Esophagus squamous epithelium (tissue), 5 donors: ENCODE measurements around the gene FAM174B. TPM values are rescaled to one million over a fixed set of nuclear protein-coding genes. Genes with fewer than 3 reads are reported as not detected.
A peak's percentile ranks its signal among the peaks of the same experiment; 100 is the strongest.

ENCODE experiments used
- DNase-seq: peaks from one replicate; lab custom pipeline; 2025; lab: John Stamatoyannopoulos, UW
- H3K27ac ChIP-seq, 4 donors: fragments of 200-600 bp; sonication (generic); one replicate each; pipeline ENCODE4 v1.5.1; 2016 to 2019; ENCODE audit warnings: mild to moderate bottlenecking in 1 of 4
- H3K27me3 ChIP-seq, 4 donors: fragments of 200-600 bp; sonication (generic); 1 replicate in 3 of 4; 2 replicates in 1 of 4; pipeline versions ENCODE4 v1.5.1 to v1.6.0; 2017 to 2021; ENCODE audit warnings: antibody characterized with exemption in 1 of 4
- H3K36me3 ChIP-seq, 3 donors: fragments of 200-600 bp; sonication (generic); one replicate each; pipeline ENCODE4 v1.5.1; 2016 to 2019
- H3K4me1 ChIP-seq, 3 donors: fragments of 200-600 bp; sonication (generic); one replicate each; pipeline ENCODE4 v1.5.1; 2017 to 2019
- H3K4me3 ChIP-seq, 4 donors: fragments of 200-600 bp; sonication (generic); 1 replicate in 3 of 4; 2 replicates in 1 of 4; pipeline ENCODE4 v1.5.1; 2016 to 2019; ENCODE audit warnings: mild to moderate bottlenecking in 2 of 4, moderate library complexity in 1 of 4
- H3K9me3 ChIP-seq, 3 donors: fragments of 200-600 bp; sonication (generic); one replicate each; pipeline ENCODE4 v1.5.1; 2016 to 2019
- POLR2A ChIP-seq, 4 donors: fragments of 450-650 bp; IDR thresholded peaks; one replicate each; pipeline ENCODE4 v1.6.1; 2017; ENCODE audit warnings: antibody characterized with exemption in 4 of 4, mild to moderate bottlenecking in 4 of 4, moderate library complexity in 3 of 4
- WGBS, 2 donors: methylation state at CpG; one replicate each; pipeline ENCODE4 v1.1.5; 2018; 5-methylcytosine and 5-hydroxymethylcytosine counted together
- intact Hi-C: fragments of 100-400 bp; cut with DNase I; formaldehyde crosslinking; loops from one replicate; pipeline ENCODE4 v1.15.0; 2022
- total RNA-seq, 4 donors: library from RNA; depleted of rRNA; stranded (reverse); fragments of >200 nt; gene quantifications; one replicate each; pipeline ENCODE4 v1.1.0, GENCODE V29; 2016
- TF ChIP-seq, protein P1 (sequence below), 6 experiments: fragments of 450-650 bp in 4 of 6; fragments of 200-600 bp in 2 of 6; sonication (generic) in 2 of 6; IDR thresholded peaks; one replicate each; pipeline ENCODE4 v1.5.1; 2016 to 2019; ENCODE audit warnings: antibody characterized with exemption in 6 of 6, mild to moderate bottlenecking in 4 of 6, moderate library complexity in 4 of 6
- donor health status: DM: yes; HTN: yes; CAD: no.

Gene FAM174B
- total RNA-seq, 4 donors from 2014 or later, result 1.4 to 11.7 (median 4.2) TPM

DNA sequence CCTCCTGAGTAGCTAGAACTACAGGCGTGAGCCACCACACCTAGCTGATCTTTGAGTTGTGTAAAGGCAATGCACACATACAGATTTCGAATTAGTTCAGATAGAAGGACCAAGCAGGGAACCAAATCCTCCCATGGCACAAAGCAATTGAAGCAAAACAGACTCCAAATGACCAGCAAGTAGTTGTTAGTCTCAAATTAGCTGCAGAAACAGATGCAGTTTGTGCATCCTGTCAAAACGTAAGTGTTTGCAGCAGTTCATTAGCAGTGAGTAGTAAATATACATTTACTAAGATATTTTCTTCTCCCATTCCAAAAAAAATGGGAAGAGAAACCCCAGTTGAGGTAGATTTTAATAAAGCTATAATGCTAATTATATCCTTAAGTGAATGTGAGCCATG, 15.8 kb upstream of the FAM174B start:
- TF ChIP-seq, protein P1, sequence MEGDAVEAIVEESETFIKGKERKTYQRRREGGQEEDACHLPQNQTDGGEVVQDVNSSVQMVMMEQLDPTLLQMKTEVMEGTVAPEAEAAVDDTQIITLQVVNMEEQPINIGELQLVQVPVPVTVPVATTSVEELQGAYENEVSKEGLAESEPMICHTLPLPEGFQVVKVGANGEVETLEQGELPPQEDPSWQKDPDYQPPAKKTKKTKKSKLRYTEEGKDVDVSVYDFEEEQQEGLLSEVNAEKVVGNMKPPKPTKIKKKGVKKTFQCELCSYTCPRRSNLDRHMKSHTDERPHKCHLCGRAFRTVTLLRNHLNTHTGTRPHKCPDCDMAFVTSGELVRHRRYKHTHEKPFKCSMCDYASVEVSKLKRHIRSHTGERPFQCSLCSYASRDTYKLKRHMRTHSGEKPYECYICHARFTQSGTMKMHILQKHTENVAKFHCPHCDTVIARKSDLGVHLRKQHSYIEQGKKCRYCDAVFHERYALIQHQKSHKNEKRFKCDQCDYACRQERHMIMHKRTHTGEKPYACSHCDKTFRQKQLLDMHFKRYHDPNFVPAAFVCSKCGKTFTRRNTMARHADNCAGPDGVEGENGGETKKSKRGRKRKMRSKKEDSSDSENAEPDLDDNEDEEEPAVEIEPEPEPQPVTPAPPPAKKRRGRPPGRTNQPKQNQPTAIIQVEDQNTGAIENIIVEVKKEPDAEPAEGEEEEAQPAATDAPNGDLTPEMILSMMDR (IDR thresholded peaks at IDR 0.05), result no peak
- TF ChIP-seq POLR2A (IDR thresholded peaks at IDR 0.05), result no peak
- H3K9me3 ChIP-seq, result no peaks in the 10 kb centered on the region
- no peak for DNase-seq
- no peak overlapping the region for H3K27ac ChIP-seq
- H3K4me1 ChIP-seq, result peaks cover 0 to 19% (median 12%) of the 10 kb centered on the region in 3 donors
- 85 to 87% methylated on average over 2 to 3 of the region's 3 CpGs for WGBS, 2 donors
- H3K36me3 ChIP-seq, result no peaks in the 10 kb centered on the region
- intact Hi-C loops, result no loop called here
- peaks cover 0 to 5% (median 0%) of the 10 kb centered on the region in 4 donors for H3K27me3 ChIP-seq
- H3K4me3 ChIP-seq, result no peak overlapping the region

DNA sequence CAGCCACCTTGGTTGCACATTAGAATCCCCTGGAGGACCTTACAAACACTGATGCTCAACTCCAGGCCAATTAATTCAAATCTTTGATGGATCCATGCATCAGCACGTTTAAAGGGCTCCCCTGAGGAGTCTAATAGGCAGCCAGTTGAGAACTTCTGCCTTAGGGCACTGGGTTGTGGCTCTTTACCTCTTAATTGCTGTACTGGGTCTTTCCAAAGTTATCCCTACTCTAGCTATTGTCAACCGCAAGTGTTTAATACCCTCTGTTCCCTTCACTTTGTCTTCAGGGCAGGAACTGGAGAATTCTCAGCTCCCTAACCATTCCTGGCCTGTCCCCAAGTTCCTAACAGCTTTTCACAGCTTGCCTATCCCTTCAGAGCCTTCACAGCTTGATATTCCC, 15.0 kb upstream of the FAM174B start:
- WGBS, 2 donors, result 65 to 82% methylated on average over 2 of the region's 2 CpGs

DNA sequence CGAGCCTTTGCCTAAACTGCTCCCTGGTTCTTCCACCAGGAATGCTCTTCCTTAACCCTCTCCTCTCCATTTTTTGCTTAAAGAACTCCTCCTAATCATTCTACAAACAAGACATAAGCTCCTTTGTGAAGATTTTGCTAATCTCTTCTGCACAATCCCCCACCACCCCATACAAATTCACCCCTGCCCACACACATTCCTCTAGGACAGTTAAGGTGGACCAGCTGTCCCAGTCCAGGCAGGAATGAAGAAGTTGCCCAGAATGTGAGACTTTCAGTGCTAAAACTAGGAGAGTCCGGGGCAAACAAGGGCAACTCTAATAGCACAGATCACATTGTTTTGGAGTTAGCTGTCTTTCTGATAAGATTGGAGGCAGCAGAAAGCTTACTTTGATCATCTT, 13.9 kb upstream of the FAM174B start:
- intact Hi-C loops, result no loop called here
- peaks cover 5 to 39% (median 19%) of the 10 kb centered on the region in 3 donors for H3K4me1 ChIP-seq
- H3K36me3 ChIP-seq, result no peaks in the 10 kb centered on the region
- H3K4me3 ChIP-seq, result no peak overlapping the region
- TF ChIP-seq, protein P1 (IDR thresholded peaks at IDR 0.05), result no peak
- no peak for TF ChIP-seq POLR2A (IDR thresholded peaks at IDR 0.05)
- 67 to 73% methylated on average over 2 of the region's 2 CpGs for WGBS, 2 donors
- H3K27me3 ChIP-seq, result peaks cover 0 to 5% (median 0%) of the 10 kb centered on the region in 4 donors
- no peak for DNase-seq
- H3K27ac ChIP-seq, result no peak overlapping the region
- H3K9me3 ChIP-seq, result no peaks in the 10 kb centered on the region

More for the DNA sequence above, 15.0 kb upstream of the FAM174B start:
- DNase-seq, result no peak
- Histone ChIP-seq H3K27ac (no peak overlapping the region), H3K27me3 (peaks cover 0 to 5% (median 0%) of the 10 kb centered on the region in 4 donors), H3K4me1 (peaks cover 0 to 27% (median 12%) of the 10 kb centered on the region in 3 donors), H3K36me3 (no peaks in the 10 kb centered on the region), H3K9me3 (no peaks in the 10 kb centered on the region), H3K4me3 (no peak overlapping the region)
- intact Hi-C loops, result no loop called here
- TF ChIP-seq, protein P1 (IDR thresholded peaks at IDR 0.05), result no peak
- TF ChIP-seq POLR2A (IDR thresholded peaks at IDR 0.05), result no peak

DNA sequence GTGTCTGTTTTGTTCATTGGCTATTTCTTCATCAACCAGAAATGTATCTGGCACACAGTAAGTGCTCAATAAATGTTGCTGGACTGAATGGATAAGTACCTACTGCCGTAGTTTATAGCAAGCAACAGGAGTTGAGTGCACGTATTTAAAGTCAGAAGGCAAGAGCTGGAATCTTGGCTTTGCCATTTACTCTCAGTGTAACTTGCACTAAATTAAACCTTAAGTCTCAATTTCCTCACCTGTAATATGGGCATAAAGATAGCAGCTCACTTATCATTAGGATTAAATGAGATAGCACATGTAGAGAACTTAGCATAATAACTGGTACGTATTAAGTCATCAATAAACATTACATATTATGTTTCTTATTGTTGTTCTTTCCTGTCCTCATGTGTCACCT, 13.0 kb upstream of the FAM174B start:
- intact Hi-C loops, result no loop called here
- Histone ChIP-seq H3K27me3 (peaks cover 0 to 5% (median 0%) of the 10 kb centered on the region in 4 donors), H3K9me3 (no peaks in the 10 kb centered on the region), H3K4me3 (no peak overlapping the region), H3K4me1 (peaks cover 5 to 40% (median 19%) of the 10 kb centered on the region in 3 donors), H3K27ac (no peak overlapping the region), H3K36me3 (no peaks in the 10 kb centered on the region)
- 77 to 93% methylated on average over 3 of the region's 3 CpGs for WGBS, 2 donors
- TF ChIP-seq, protein P1 (IDR thresholded peaks at IDR 0.05), result no peak
- no peak for TF ChIP-seq POLR2A (IDR thresholded peaks at IDR 0.05)
- no peak for DNase-seq

GRCh38 chr15:92667970-92668485, 12.5 kb upstream of the FAM174B start:
- Histone ChIP-seq H3K9me3 (no peaks in the 10 kb centered on the region), H3K27me3 (peaks cover 0 to 3% (median 0%) of the 10 kb centered on the region in 4 donors), H3K4me3 (no peak overlapping the region), H3K27ac (peak overlapping the region in 2 of 4 donors; percentile 75 to 81), H3K4me1 (peaks cover 5 to 40% (median 19%) of the 10 kb centered on the region in 3 donors), H3K36me3 (no peaks in the 10 kb centered on the region)
- TF ChIP-seq, protein P1 (IDR thresholded peaks at IDR 0.05), result no peak
- TF ChIP-seq POLR2A (IDR thresholded peaks at IDR 0.05), result no peak
- intact Hi-C loops, result no loop called here
- no peak for DNase-seq
- 50 to 57% methylated on average over 5 to 6 of the region's 6 CpGs for WGBS, 2 donors
